ENCODE measurements around the gene AFF2. TPM values are rescaled to one million over a fixed set of nuclear protein-coding genes. Genes with fewer than 3 reads are reported as not detected.

AFF2 gene
- 1 to 10 TPM in 3 of 4 donors, under 1 TPM in 1; 0.43 to 7.9 (median 4.3) TPM for total RNA-seq

DNA sequence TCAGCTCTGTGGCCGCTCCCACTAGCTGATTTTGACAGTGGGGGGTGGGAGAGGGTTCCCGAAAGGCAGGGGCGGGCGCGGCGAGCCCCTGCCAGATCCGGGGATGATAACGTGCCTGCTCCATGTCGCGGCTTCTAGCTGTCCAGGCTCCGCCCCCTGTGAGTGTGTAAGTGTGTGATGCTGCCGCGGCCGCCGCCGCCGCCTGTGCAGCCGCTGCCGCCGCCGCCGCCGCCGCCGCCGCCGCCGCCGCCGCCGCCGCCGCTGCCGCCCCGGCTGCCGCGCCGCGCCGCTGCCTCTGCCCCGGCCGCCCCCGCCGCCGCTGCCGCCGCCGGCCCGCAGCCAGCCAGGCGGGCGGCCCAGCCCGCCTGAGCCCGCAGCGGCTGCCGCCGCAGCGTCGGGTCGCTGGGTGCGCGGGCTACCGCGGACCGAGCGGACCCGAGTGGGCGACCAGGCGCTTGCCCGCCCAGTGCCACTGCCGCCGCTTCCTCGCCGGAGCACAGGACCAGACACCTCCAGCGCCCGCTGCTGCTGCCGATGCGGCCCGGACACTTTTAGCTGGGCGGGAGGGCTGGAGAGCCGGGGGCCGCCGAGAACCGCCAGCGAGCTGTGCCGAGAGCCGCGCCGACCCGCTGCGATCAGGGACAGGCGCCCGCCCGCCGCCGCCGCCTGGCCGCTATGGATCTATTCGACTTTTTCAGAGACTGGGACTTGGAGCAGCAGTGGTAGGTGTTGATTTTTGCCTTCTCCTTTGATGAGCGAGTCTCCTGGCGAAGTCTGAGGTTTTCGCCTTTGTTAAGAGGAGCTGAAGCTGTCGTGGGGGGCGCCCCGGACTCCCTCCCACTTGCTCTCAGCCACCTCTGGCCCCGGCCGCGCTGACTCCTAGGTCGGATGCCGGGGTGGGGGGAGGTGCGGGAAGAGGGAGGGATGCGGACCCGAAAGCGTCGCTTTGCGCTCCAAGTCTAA lies at the start of gene AFF2:
Gene AFF2 (plus strand): TSS at position 195 of the 963 bp plus-strand sequence. CDS start 481 bp downstream, at position 676.
- H3K27me3 ChIP-seq: peaks cover 0 to 19% of the 10 kb centered on the region in 2 donors
- no peaks in the 10 kb centered on the region for H3K4me1 ChIP-seq
- no peak for DNase-seq
- intact Hi-C loops (cut with DNase I; ENCODE audit: low total_unique reads): no loop called here
- no peaks in the 10 kb centered on the region for H3K9me3 ChIP-seq
- TF ChIP-seq POLR2A (IDR thresholded peaks at IDR 0.05): no peak
- TF ChIP-seq, protein P1, sequence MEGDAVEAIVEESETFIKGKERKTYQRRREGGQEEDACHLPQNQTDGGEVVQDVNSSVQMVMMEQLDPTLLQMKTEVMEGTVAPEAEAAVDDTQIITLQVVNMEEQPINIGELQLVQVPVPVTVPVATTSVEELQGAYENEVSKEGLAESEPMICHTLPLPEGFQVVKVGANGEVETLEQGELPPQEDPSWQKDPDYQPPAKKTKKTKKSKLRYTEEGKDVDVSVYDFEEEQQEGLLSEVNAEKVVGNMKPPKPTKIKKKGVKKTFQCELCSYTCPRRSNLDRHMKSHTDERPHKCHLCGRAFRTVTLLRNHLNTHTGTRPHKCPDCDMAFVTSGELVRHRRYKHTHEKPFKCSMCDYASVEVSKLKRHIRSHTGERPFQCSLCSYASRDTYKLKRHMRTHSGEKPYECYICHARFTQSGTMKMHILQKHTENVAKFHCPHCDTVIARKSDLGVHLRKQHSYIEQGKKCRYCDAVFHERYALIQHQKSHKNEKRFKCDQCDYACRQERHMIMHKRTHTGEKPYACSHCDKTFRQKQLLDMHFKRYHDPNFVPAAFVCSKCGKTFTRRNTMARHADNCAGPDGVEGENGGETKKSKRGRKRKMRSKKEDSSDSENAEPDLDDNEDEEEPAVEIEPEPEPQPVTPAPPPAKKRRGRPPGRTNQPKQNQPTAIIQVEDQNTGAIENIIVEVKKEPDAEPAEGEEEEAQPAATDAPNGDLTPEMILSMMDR (IDR thresholded peaks at IDR 0.05): no peak
- H3K27ac ChIP-seq: no peak within 1 kb of the TSS
- no peaks in the 10 kb centered on the region for H3K36me3 ChIP-seq
- H3K4me3 ChIP-seq: peak within 1 kb of the TSS in 1 of 2 donors; percentile 21

DNA sequence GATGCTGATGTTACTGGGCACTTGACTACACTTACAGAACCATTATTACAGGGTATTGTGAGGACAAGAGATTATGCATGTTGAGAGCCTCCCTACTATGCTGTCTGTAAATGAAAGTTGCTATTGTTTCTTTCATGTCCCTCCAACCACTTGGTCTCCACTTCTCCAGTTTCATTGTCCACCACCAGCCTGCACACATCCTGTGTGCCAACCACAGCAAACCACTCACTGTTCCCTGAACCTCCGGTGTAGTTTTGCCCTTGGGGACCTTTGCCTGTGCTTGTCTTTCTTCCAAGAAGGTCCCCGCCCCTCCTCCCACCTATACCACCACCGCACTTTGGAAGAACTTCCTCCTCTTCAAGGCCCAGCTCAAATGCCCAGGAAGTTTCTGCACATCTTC lies 43.1 kb upstream of the AFF2 start:
- no peaks in the 10 kb centered on the region for H3K4me1 ChIP-seq

DNA sequence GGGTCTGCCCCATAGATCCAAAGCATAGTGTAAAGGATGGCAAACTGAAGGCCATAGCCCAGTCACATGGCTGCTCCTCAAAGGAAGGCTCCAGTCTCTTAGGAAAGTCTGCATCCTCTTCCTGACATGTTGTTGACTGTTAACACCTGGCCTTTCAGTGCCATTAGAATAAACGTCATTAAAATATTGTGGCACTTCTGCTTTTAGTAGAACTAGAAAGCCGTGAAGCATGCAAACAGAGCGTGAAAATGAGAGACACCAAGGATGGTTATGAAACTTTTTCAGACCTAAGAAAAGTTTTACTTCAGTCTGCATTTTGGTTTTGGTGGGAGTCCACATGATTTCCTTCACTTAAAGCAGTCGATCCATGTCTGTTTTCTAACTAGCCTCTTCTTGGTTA lies 41.1 kb upstream of the AFF2 start:
- Histone ChIP-seq H3K4me3 (no peak overlapping the region), H3K27me3 (no peaks in the 10 kb centered on the region), H3K4me1 (no peaks in the 10 kb centered on the region), H3K9me3 (no peaks in the 10 kb centered on the region), H3K36me3 (no peaks in the 10 kb centered on the region), H3K27ac (no peak overlapping the region)
- TF ChIP-seq POLR2A (IDR thresholded peaks at IDR 0.05): no peak
- TF ChIP-seq, protein P1 (IDR thresholded peaks at IDR 0.05): no peak
- DNase-seq: no peak
- intact Hi-C loops (cut with DNase I; ENCODE audit: low total_unique reads): no loop called here

More for the DNA sequence above, 43.1 kb upstream of the AFF2 start:
- intact Hi-C loops (cut with DNase I; ENCODE audit: low total_unique reads): no loop called here
- TF ChIP-seq, protein P1 (IDR thresholded peaks at IDR 0.05): no peak
- TF ChIP-seq POLR2A (IDR thresholded peaks at IDR 0.05): no peak
- no peak overlapping the region for H3K27ac ChIP-seq
- no peaks in the 10 kb centered on the region for H3K9me3 ChIP-seq
- no peaks in the 10 kb centered on the region for H3K36me3 ChIP-seq
- H3K27me3 ChIP-seq: no peaks in the 10 kb centered on the region
- H3K4me3 ChIP-seq: no peak overlapping the region
- DNase-seq: no peak

DNA sequence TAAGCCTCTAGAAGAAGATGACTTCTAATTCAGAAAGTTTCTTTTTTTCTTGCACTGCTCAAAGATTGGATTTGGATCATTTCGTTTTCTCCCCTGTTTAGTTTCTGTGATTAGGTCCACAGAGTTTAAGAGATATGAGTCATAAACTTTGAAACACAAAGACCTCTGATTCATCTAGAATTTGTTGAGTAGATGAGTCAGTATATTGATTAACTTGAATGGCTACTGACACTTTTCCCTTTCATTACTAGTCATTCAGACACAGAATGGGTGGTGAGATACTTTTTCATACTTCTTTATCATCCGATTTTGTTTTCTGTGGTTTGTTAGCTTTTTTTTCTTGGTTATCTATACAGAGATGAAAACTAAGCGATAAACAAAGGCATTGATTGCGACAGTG lies 34.1 kb upstream of the AFF2 start:
- Histone ChIP-seq H3K27ac (no peak overlapping the region), H3K4me3 (no peak overlapping the region), H3K27me3 (no peaks in the 10 kb centered on the region), H3K36me3 (no peaks in the 10 kb centered on the region), H3K9me3 (no peaks in the 10 kb centered on the region), H3K4me1 (no peaks in the 10 kb centered on the region)
- no peak for TF ChIP-seq POLR2A (IDR thresholded peaks at IDR 0.05)
- TF ChIP-seq, protein P1 (IDR thresholded peaks at IDR 0.05): no peak
- intact Hi-C loops (cut with DNase I; ENCODE audit: low total_unique reads): no loop called here
- DNase-seq: no peak

DNA sequence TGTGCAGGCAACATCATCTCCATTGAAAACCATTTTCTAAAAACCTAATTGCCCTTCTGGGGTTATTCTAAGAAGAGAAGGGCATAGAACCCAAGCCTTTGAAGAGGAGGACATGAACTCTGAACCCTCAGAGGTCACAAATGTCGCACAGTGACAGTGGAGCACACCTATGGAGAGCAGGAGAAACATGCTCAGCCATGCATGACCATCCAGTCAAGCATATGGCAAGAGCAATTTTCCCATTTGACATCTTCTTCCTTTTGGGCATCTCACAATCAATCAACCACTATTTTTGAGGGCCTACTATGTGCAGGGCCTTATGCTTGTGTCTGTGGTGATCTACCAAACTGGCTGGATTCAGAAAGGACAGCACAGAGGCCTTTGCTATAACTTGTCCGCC lies 30.1 kb upstream of the AFF2 start:
- intact Hi-C loops (cut with DNase I; ENCODE audit: low total_unique reads): no loop called here
- Histone ChIP-seq H3K27me3 (no peaks in the 10 kb centered on the region), H3K4me3 (no peak overlapping the region), H3K4me1 (no peaks in the 10 kb centered on the region), H3K27ac (no peak overlapping the region), H3K36me3 (no peaks in the 10 kb centered on the region), H3K9me3 (no peaks in the 10 kb centered on the region)
- no peak for TF ChIP-seq POLR2A (IDR thresholded peaks at IDR 0.05)
- TF ChIP-seq, protein P1 (IDR thresholded peaks at IDR 0.05): no peak
- no peak for DNase-seq

All from uterus (tissue), 4 donors.